SK-N-MC (cell line): ENCODE results near the gene DTYMK.
"Not testable (repeated sequence)": the region's sequence is repeated elsewhere in the genome, so short reads cannot be mapped to it uniquely, and the experiment has no call there.

Experiments used
- EZH2 ChIP-seq: fragments of 200-600 bp; sonication (generic); IDR thresholded peaks from one replicate; pipeline ENCODE4 v1.6.1; 2017; ENCODE audit warnings: antibody characterized with exemption
- FOXP2 ChIP-seq: optimal IDR thresholded peaks from 2 replicates; pipeline ENCODE3; 2011; ENCODE audit warnings: mild to moderate bottlenecking, moderate library complexity; ENCODE audit not compliant: insufficient read depth; ENCODE audit errors: extremely low read length, control extremely low read depth
- POLR2AphosphoS5 ChIP-seq: IDR thresholded peaks from 2 replicates; pipeline ENCODE4 v1.6.1; 2012; ENCODE audit warnings: mild to moderate bottlenecking, low read depth, low read length, borderline replicate concordance

- TF ChIP-seq EZH2, POLR2AphosphoS5, FOXP2: not testable (repeated sequence)
Measured at GRCh38 chr2:241662731-241663130, 23.9 kb downstream of the DTYMK start.
